SJCRH30 (cell line): ENCODE measurements around the gene CLCNKA. TPM values are rescaled to one million over a fixed set of nuclear protein-coding genes. Genes with fewer than 3 reads are reported as not detected.
"Not testable (repeated sequence)": the region's sequence is repeated elsewhere in the genome, so short reads cannot be mapped to it uniquely, and the experiment has no call there.

Source experiments
- DNase-seq, 2 experiments: peaks; one replicate each; pipeline ENCODE4 v3.0.0-alpha.2; 2015 to 2020
- H3K27ac ChIP-seq: fragments of 250-450 bp; sonication (Bioruptor Pico); 2 replicates; pipeline ENCODE4 v1.5.1; 2020; ENCODE audit warnings: mild to moderate bottlenecking, moderate library complexity
- H3K27me3 ChIP-seq: fragments of 250-450 bp; sonication (Bioruptor Pico); 2 replicates; pipeline ENCODE4 v1.5.1; 2020; ENCODE audit warnings: mild to moderate bottlenecking, moderate library complexity
- H3K36me3 ChIP-seq: fragments of 250-450 bp; sonication (Bioruptor Pico); 2 replicates; pipeline ENCODE4 v1.5.1; 2020; ENCODE audit warnings: mild to moderate bottlenecking, moderate library complexity
- H3K4me1 ChIP-seq: fragments of 250-450 bp; sonication (Bioruptor Pico); 2 replicates; pipeline ENCODE4 v1.5.1; 2020; ENCODE audit warnings: mild to moderate bottlenecking, moderate library complexity
- H3K4me3 ChIP-seq: fragments of 250-450 bp; sonication (Bioruptor Pico); 2 replicates; pipeline ENCODE4 v1.5.1; 2020; ENCODE audit warnings: mild to moderate bottlenecking, moderate library complexity
- H3K9me3 ChIP-seq: fragments of 250-450 bp; sonication (Bioruptor Pico); replicated peaks from 2 replicates; pipeline ENCODE4 v1.5.1; 2020; ENCODE audit warnings: mild to moderate bottlenecking, moderate library complexity
- total RNA-seq: library from RNA; depleted of rRNA; stranded (reverse); fragments of >200 nt; shearing (Covaris generic); gene quantifications from 2 replicates; pipeline ENCODE4 v1.2.3, GENCODE V29; 2014

Gene CLCNKA
- total RNA-seq, 1 experiment from 2014 or later, result 0.42 TPM

GRCh38 chr1:16018749-16019643 lies 2.8 kb upstream of the CLCNKA start:
- Histone ChIP-seq H3K4me1 (peaks cover 53% of the 10 kb centered on the region), H3K27ac (peak overlapping the region; percentile 77), H3K4me3 (peak overlapping the region; percentile 53), H3K36me3 (no peaks in the 10 kb centered on the region), H3K27me3 (no peaks in the 10 kb centered on the region), H3K9me3 (no peaks in the 10 kb centered on the region)
- peak; percentile 48 to 61 for DNase-seq

- peak; percentile 66 to 74 for DNase-seq
- Histone ChIP-seq H3K36me3 (no peaks in the 10 kb centered on the region), H3K4me1 (peaks cover 45% of the 10 kb centered on the region), H3K27ac (peak overlapping the region; percentile 77; the same call in 1 of the 2 replicates), H3K27me3 (0 out of 2 replicates have a peak, but pooled peaks cover under 1% of the 10 kb centered on the region), H3K9me3 (no peaks in the 10 kb centered on the region), H3K4me3 (no peak overlapping the region)
Observed at GRCh38 chr1:16019644-16020277, 2.1 kb upstream of the CLCNKA start.

- H3K4me1 ChIP-seq, result peaks cover 40% of the 10 kb centered on the region
- DNase-seq, result no peak
- H3K27ac ChIP-seq, result no peak overlapping the region
- no peaks in the 10 kb centered on the region for H3K36me3 ChIP-seq
- H3K4me3 ChIP-seq, result no peak overlapping the region
- 0 out of 2 replicates have a peak, but pooled peaks cover 6% of the 10 kb centered on the region for H3K27me3 ChIP-seq
- H3K9me3 ChIP-seq, result no peaks in the 10 kb centered on the region
Observed at GRCh38 chr1:16020325-16020724, 1.5 kb upstream of the CLCNKA start.

- peaks cover 34% of the 10 kb centered on the region for H3K4me1 ChIP-seq
- not testable (repeated sequence) for H3K27ac ChIP-seq, H3K9me3 ChIP-seq, H3K27me3 ChIP-seq, H3K4me3 ChIP-seq, DNase-seq, H3K36me3 ChIP-seq
Observed at GRCh38 chr1:16020878-16021277, 958 bp upstream of the CLCNKA start.

GRCh38 chr1:16022393-16022792 lies 557 bp downstream of the CLCNKA start:
- Histone ChIP-seq H3K4me3 (no peak overlapping the region), H3K27me3 (0 out of 2 replicates have a peak, but pooled peaks cover 7% of the 10 kb centered on the region), H3K36me3 (no peaks in the 10 kb centered on the region), H3K9me3 (no peaks in the 10 kb centered on the region), H3K27ac (no peak overlapping the region), H3K4me1 (peaks cover 24% of the 10 kb centered on the region)
- no peak for DNase-seq

- DNase-seq, result no peak
- peaks cover 25% of the 10 kb centered on the region for H3K4me1 ChIP-seq
- no peak overlapping the region for H3K27ac ChIP-seq
- H3K4me3 ChIP-seq, result no peak overlapping the region
- H3K36me3 ChIP-seq, result no peaks in the 10 kb centered on the region
- no peaks in the 10 kb centered on the region for H3K9me3 ChIP-seq
- H3K27me3 ChIP-seq, result 0 out of 2 replicates have a peak, but pooled peaks cover 7% of the 10 kb centered on the region
Observed at GRCh38 chr1:16023050-16023653, 1.3 kb downstream of the CLCNKA start.

GRCh38 chr1:16026302-16026701 lies 4.5 kb downstream of the CLCNKA start:
- not testable (repeated sequence) for H3K9me3 ChIP-seq, H3K27me3 ChIP-seq, H3K4me1 ChIP-seq, H3K36me3 ChIP-seq, DNase-seq, H3K27ac ChIP-seq, H3K4me3 ChIP-seq

GRCh38 chr1:16026723-16027484 lies 5.1 kb downstream of the CLCNKA start:
- Histone ChIP-seq H3K4me3 (no peak overlapping the region), H3K4me1 (peaks cover 5% of the 10 kb centered on the region; the same call in 1 of the 2 replicates), H3K27me3 (0 out of 2 replicates have a peak, but pooled peaks cover 7% of the 10 kb centered on the region), H3K9me3 (no peaks in the 10 kb centered on the region), H3K36me3 (no peaks in the 10 kb centered on the region), H3K27ac (no peak overlapping the region)
- peak; percentile 76 to 83 for DNase-seq

GRCh38 chr1:16028237-16029002 lies 6.6 kb downstream of the CLCNKA start:
- Histone ChIP-seq H3K9me3 (no peaks in the 10 kb centered on the region), H3K36me3 (no peaks in the 10 kb centered on the region), H3K27me3 (0 out of 2 replicates have a peak, but pooled peaks cover 7% of the 10 kb centered on the region), H3K4me3 (no peak overlapping the region), H3K27ac (no peak overlapping the region), H3K4me1 (peaks cover 8% of the 10 kb centered on the region; the same call in 1 of the 2 replicates)
- DNase-seq, result no peak

GRCh38 chr1:16029003-16029268 lies 7.1 kb downstream of the CLCNKA start:
- not testable (repeated sequence) for H3K9me3 ChIP-seq, DNase-seq, H3K4me3 ChIP-seq, H3K4me1 ChIP-seq, H3K27me3 ChIP-seq, H3K36me3 ChIP-seq, H3K27ac ChIP-seq

- H3K4me1 ChIP-seq, result peaks cover 8% of the 10 kb centered on the region; the same call in 1 of the 2 replicates
- DNase-seq, result no peak
- H3K4me3 ChIP-seq, result no peak overlapping the region
- no peak overlapping the region for H3K27ac ChIP-seq
- H3K9me3 ChIP-seq, result no peaks in the 10 kb centered on the region
- H3K27me3 ChIP-seq, result 0 out of 2 replicates have a peak, but pooled peaks cover 7% of the 10 kb centered on the region
- H3K36me3 ChIP-seq, result no peaks in the 10 kb centered on the region
Observed at GRCh38 chr1:16029288-16029687, 7.5 kb downstream of the CLCNKA start.

GRCh38 chr1:16031551-16031950 lies 9.7 kb downstream of the CLCNKA start:
- Histone ChIP-seq H3K9me3 (no peaks in the 10 kb centered on the region), H3K4me3 (no peak overlapping the region), H3K27ac (no peak overlapping the region), H3K27me3 (no peaks in the 10 kb centered on the region), H3K4me1 (peaks cover 8% of the 10 kb centered on the region; the same call in 1 of the 2 replicates), H3K36me3 (no peaks in the 10 kb centered on the region)
- no peak for DNase-seq

- H3K9me3 ChIP-seq, result no peaks in the 10 kb centered on the region
- peak; percentile 97 to 98 for DNase-seq
- H3K27ac ChIP-seq, result no peak overlapping the region
- peaks cover 6% of the 10 kb centered on the region; the same call in 1 of the 2 replicates for H3K27me3 ChIP-seq
- H3K4me1 ChIP-seq, result peaks cover 3% of the 10 kb centered on the region; the same call in 1 of the 2 replicates
- no peak overlapping the region for H3K4me3 ChIP-seq
- no peaks in the 10 kb centered on the region for H3K36me3 ChIP-seq
Observed at GRCh38 chr1:16032388-16033102, 10.7 kb downstream of the CLCNKA start.
